BLaER1 treated with 17β-estradiol and CSF1 and Interleukin-3, amounts not matched to agents 10 nM and 100 nM (cell line): ENCODE data around the gene DDX59.

Experiments
- H3K27ac ChIP-seq, 11 experiments: shearing (Covaris generic); formaldehyde crosslinking; 2 replicates each; pipeline ENCODE4 v1.8.1; 2022
- H3K27me3 ChIP-seq, 11 experiments: shearing (Covaris generic); formaldehyde crosslinking; 2 replicates each; pipeline ENCODE4 v1.8.1; 2022
- H3K36me3 ChIP-seq, 11 experiments: shearing (Covaris generic); formaldehyde crosslinking; 2 replicates each; pipeline ENCODE4 v1.8.1; 2022
- H3K4me1 ChIP-seq, 10 experiments: shearing (Covaris generic); formaldehyde crosslinking; 2 replicates each; pipeline ENCODE4 v1.8.1; 2022
- H3K4me2 ChIP-seq, 11 experiments: shearing (Covaris generic); formaldehyde crosslinking; 2 replicates each; pipeline ENCODE4 v1.8.1; 2022
- H3K4me3 ChIP-seq, 10 experiments: shearing (Covaris generic); formaldehyde crosslinking; 2 replicates each; pipeline ENCODE4 v1.8.1; 2022
- H3K9ac ChIP-seq, 11 experiments: shearing (Covaris generic); formaldehyde crosslinking; 2 replicates each; pipeline ENCODE4 v1.8.1; 2022
- H3K9me3 ChIP-seq, 11 experiments: shearing (Covaris generic); formaldehyde crosslinking; replicated peaks in 1 of 11; 2 replicates each; pipeline ENCODE4 v1.8.1; 2022
- H4K20me1 ChIP-seq, 11 experiments: shearing (Covaris generic); formaldehyde crosslinking; 2 replicates each; pipeline ENCODE4 v1.8.1; 2022
- Cebpa-rat ChIP-seq, 11 experiments: shearing (Covaris generic); IDR thresholded peaks; 2 replicates each; pipeline ENCODE4 v1.8.1; 2022

The DDX59 gene

GRCh38 chr1:200627575-200628222 lies 42.0 kb downstream of the DDX59 start:
- Histone ChIP-seq H3K9ac (peak overlapping the region in 2 of 11 experiments; percentile 37 to 45; a peak in 2 of 22 replicates), H3K4me3 (no peak overlapping the region)
- TF ChIP-seq Cebpa-rat (IDR thresholded peaks at IDR 0.05): no peak

DNA sequence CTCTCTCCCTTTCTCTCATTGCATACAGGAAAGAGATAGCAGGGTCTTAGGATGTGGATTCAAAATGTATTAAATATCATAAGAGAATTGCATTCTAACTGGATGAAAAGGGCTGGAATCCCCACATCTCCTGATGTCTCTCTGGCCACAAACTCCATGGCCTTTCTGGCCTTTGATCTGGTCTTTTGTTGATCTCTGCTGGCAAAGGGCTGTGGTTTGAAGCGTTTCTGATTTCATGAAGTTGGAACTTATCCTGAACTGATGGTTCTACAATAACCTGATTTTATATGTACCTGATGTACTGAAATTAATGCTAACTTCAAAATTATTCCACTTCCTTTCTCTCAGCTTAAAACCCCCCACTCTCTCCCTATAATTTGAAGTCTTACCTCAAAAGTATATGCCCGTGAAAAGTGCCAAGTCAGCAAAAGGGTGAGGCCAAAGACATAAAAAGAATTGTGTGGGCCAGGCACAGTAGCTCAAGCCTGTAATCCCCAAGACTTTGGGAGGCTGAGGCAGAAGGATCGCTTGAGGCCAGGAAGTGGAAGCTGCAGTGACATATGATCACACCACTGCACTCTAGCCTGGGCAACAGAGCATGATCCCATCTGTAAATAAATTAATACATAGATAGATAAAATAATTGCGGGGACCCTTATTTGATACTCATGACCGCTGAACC lies 42.7 kb downstream of the DDX59 start:
- H3K9ac ChIP-seq: peak overlapping the region in 1 of 11 experiments; percentile 25; a peak in 1 of 22 replicates
- TF ChIP-seq Cebpa-rat (IDR thresholded peaks at IDR 0.05): no peak
- H3K36me3 ChIP-seq: no peaks in the 10 kb centered on the region
- H3K27me3 ChIP-seq: no peaks in the 10 kb centered on the region
- peaks cover 7 to 68% (median 29%) of the 10 kb centered on the region in 10 experiments for H3K4me1 ChIP-seq
- H3K4me2 ChIP-seq: peak overlapping the region in 4 of 11 experiments; percentile 56 to 95 (median 77); a peak in 7 of 22 replicates
- no peak overlapping the region for H3K4me3 ChIP-seq
- peak overlapping the region in 3 of 11 experiments; percentile 20 to 68 (median 55); a peak in 2 of 22 replicates for H3K27ac ChIP-seq
- no peaks in the 10 kb centered on the region for H3K9me3 ChIP-seq
- no peaks in the 10 kb centered on the region for H4K20me1 ChIP-seq

More at GRCh38 chr1:200627575-200628222, 42.0 kb downstream of the DDX59 start:
- peak overlapping the region in 3 of 11 experiments; percentile 33 to 68 (median 55); a peak in 7 of 22 replicates for H3K27ac ChIP-seq
- H3K27me3 ChIP-seq: no peaks in the 10 kb centered on the region
- no peaks in the 10 kb centered on the region for H3K9me3 ChIP-seq
- peak overlapping the region in 5 of 11 experiments; percentile 49 to 95 (median 77); a peak in 11 of 22 replicates for H3K4me2 ChIP-seq
- peaks cover 6 to 62% (median 28%) of the 10 kb centered on the region in 10 experiments; a peak in 19 of 20 replicates for H3K4me1 ChIP-seq
- H3K36me3 ChIP-seq: no peaks in the 10 kb centered on the region
- no peaks in the 10 kb centered on the region for H4K20me1 ChIP-seq

- no peaks in the 10 kb centered on the region for H3K36me3 ChIP-seq
- no peak overlapping the region for H3K4me3 ChIP-seq
- H3K9me3 ChIP-seq: no peaks in the 10 kb centered on the region
- no peaks in the 10 kb centered on the region for H3K27me3 ChIP-seq
- no peak overlapping the region; a peak in 1 of 22 replicates for H3K9ac ChIP-seq
- no peaks in the 10 kb centered on the region for H4K20me1 ChIP-seq
- H3K27ac ChIP-seq: peak overlapping the region in 7 of 11 experiments; percentile 12 to 67 (median 34); a peak in 10 of 22 replicates
- TF ChIP-seq Cebpa-rat (IDR thresholded peaks at IDR 0.05): no peak
- peak overlapping the region in 7 of 11 experiments; percentile 25 to 65 (median 56); a peak in 9 of 22 replicates for H3K4me2 ChIP-seq
- H3K4me1 ChIP-seq: peaks cover 17 to 75% (median 37%) of the 10 kb centered on the region in 10 experiments
These were observed 44.3 kb downstream of the DDX59 start for GRCh38 chr1:200625381-200625824.

DNA sequence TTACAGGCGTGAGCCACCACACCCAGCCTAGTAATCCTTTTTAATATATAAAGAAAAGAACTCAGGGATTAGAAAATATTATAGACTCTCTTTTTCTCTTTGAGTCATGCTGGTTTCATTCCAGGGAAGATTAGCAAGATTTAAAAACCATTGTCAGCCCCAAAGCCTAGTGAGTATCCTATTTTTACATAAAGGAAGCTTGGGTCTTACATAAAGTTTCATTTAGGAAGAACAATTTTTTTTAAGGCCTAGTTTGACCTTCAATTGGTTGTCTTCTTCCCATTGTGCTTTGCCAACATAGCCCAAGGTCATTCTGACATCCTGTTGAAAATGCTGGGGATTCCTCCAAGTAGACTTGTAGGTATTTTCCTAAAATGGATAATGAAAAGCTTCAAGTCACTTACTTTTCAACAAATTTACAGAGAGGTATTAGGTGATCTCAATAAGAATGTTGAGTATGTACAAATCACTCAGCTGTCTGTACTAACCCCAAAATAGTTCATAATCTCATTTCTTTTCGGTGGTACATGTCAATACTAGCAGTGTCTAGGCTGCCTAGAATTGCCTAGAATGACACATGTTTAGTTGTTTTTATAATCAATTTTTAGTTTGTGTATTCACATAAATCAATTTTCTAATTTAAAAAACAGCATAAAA lies 44.9 kb downstream of the DDX59 start:
- Histone ChIP-seq H4K20me1 (no peaks in the 10 kb centered on the region), H3K9ac (peak overlapping the region in 3 of 11 experiments; percentile 3 to 36 (median 26); a peak in 3 of 22 replicates), H3K27me3 (no peaks in the 10 kb centered on the region), H3K4me2 (peak overlapping the region in 9 of 11 experiments; percentile 25 to 65 (median 55); a peak in 16 of 22 replicates), H3K9me3 (no peaks in the 10 kb centered on the region), H3K4me1 (peaks cover 23 to 81% (median 40%) of the 10 kb centered on the region in 10 experiments), H3K27ac (peak overlapping the region in 8 of 11 experiments; percentile 10 to 67 (median 34); a peak in 10 of 22 replicates), H3K4me3 (no peak overlapping the region), H3K36me3 (no peaks in the 10 kb centered on the region)
- no peak for TF ChIP-seq Cebpa-rat (IDR thresholded peaks at IDR 0.05)

- Histone ChIP-seq H3K9ac (peak within 1 kb of the TSS; percentile 81 to 93 (median 87)), H3K4me3 (peak within 1 kb of the TSS; percentile 66 to 91 (median 77)), H3K27me3 (no peaks in the 10 kb centered on the region), H3K9me3 (no peaks in the 10 kb centered on the region), H3K4me2 (peak within 1 kb of the TSS; percentile 69 to 92 (median 87)), H3K27ac (peak within 1 kb of the TSS; percentile 32 to 93 (median 87); a peak in 21 of 22 replicates), H4K20me1 (no peaks in the 10 kb centered on the region), H3K36me3 (peaks cover 0 to 35% (median 24%) of the 10 kb centered on the region in 11 experiments; a peak in 16 of 22 replicates), H3K4me1 (peaks cover 28 to 50% (median 34%) of the 10 kb centered on the region in 10 experiments)
- TF ChIP-seq Cebpa-rat (IDR thresholded peaks at IDR 0.05): no peak
These were observed 49.2 kb downstream of the DDX59 start, which contains the start of gene KIF14 for GRCh38 chr1:200620273-200621131. TSS of gene KIF14 (minus strand) at chr1:200620751. CDS start at chr1:200618723, 2,028 bp downstream.

DNA sequence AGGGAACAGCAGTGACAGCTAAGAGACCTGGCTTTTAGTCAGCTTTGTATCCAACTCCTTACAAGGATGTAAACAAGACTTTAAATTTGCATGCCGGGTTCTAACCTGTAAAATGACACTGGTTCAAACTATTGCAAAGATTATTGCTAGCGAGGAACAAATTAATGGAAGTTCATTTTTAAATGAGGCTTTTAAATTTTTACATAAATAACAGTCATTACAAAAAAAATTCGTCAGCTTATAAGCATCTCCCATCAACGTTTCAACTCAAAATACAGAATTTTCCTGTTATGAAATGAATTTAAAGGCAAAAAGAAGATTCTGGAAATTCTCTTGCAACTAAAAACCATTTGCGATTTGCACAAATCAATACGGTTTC lies 49.8 kb downstream of the DDX59 start:
- TF ChIP-seq Cebpa-rat (IDR thresholded peaks at IDR 0.05): no peak
- H3K9me3 ChIP-seq: no peaks in the 10 kb centered on the region
- no peaks in the 10 kb centered on the region for H4K20me1 ChIP-seq
- peak overlapping the region; percentile 66 to 91 (median 77) for H3K4me3 ChIP-seq
- peaks cover 24 to 44% (median 29%) of the 10 kb centered on the region in 10 experiments for H3K4me1 ChIP-seq
- H3K9ac ChIP-seq: peak overlapping the region; percentile 81 to 93 (median 87)
- H3K27me3 ChIP-seq: no peaks in the 10 kb centered on the region
- H3K4me2 ChIP-seq: peak overlapping the region; percentile 69 to 92 (median 87)
- H3K27ac ChIP-seq: peak overlapping the region in 10 of 11 experiments; percentile 73 to 93 (median 88); a peak in 19 of 22 replicates
- H3K36me3 ChIP-seq: peaks cover 0 to 41% (median 31%) of the 10 kb centered on the region in 11 experiments; a peak in 18 of 22 replicates

DNA sequence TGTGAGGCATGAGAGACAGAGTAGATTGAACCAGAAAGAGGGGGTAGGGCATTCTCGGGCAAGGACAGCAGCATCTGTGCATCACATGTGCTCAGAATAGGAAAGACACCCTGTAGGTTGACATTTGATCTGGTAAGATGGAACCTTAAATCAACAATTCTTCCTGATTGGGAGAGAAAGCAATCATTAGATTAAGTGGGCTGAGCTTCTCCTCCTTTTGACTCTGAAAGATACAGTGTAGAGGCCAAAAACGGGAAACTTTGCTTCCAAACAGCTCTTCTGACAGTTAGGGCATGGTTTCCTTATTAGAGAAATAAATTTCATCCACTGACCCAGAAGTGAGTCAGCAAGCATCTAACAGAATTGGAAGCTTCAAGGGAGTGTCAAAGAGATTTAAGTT lies 58.9 kb downstream of the DDX59 start:
- TF ChIP-seq Cebpa-rat (IDR thresholded peaks at IDR 0.05): no peak
- Histone ChIP-seq H3K36me3 (peaks cover 7 to 99% (median 81%) of the 10 kb centered on the region in 11 experiments; a peak in 19 of 22 replicates), H3K4me1 (peaks cover 0 to 7% (median 0%) of the 10 kb centered on the region in 10 experiments; a peak in 2 of 20 replicates), H3K4me2 (peak overlapping the region in 2 of 11 experiments; percentile 14 to 16; a peak in 2 of 22 replicates), H3K9ac (no peak overlapping the region), H4K20me1 (no peaks in the 10 kb centered on the region), H3K27ac (no peak overlapping the region), H3K9me3 (no peaks in the 10 kb centered on the region), H3K27me3 (no peaks in the 10 kb centered on the region), H3K4me3 (no peak overlapping the region)

DNA sequence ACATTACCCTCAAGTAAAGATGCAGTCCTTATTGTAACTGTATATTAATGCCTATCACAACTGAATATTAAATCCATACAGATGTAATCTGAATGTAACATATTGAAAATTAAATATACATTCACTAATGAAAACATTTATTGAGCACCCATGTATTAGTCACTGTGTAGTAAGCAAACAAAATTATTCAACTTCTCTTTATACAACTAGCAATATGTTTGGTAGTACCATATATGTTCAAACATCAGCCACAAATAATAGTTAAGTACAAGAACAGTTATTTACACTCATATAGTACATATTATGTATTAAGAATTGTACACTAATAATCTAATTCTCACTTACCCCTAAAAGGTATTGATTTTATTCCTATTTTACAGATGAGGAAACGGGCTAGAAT lies 67.1 kb downstream of the DDX59 start:
- Histone ChIP-seq H3K9ac (no peak overlapping the region), H3K4me1 (no peaks in the 10 kb centered on the region), H3K4me2 (no peak overlapping the region), H3K36me3 (peaks cover 5 to 92% (median 85%) of the 10 kb centered on the region in 11 experiments; a peak in 20 of 22 replicates), H4K20me1 (no peaks in the 10 kb centered on the region), H3K27ac (no peak overlapping the region), H3K27me3 (no peaks in the 10 kb centered on the region), H3K9me3 (no peaks in the 10 kb centered on the region), H3K4me3 (no peak overlapping the region)
- TF ChIP-seq Cebpa-rat (IDR thresholded peaks at IDR 0.05): no peak
